ENCODE data around the gene GSDME.

Gene GSDME

DNA sequence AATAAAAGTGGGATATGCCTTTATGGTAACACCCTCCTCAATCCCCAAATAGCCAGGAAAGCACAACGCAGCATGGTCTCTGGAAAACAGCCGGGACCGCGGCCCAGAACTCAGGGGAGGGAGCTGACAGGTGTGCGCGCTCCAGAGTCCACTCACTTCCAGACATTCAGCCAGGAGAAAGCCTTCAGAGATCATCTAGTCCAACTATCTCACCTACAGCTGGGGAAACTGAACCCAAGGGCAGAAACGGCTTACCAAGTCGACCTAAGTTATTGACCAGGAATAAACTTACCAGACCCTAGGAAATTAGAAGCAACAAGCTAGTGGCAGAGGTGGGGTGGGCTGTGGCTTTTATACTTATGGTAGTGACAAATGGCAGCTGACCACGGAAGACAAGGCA lies 16.4 kb downstream of the GSDME start:
- H3K4me1 ChIP-seq (ENCODE audit: control insufficient read depth, low read length): no peaks in the 10 kb centered on the region

DNA sequence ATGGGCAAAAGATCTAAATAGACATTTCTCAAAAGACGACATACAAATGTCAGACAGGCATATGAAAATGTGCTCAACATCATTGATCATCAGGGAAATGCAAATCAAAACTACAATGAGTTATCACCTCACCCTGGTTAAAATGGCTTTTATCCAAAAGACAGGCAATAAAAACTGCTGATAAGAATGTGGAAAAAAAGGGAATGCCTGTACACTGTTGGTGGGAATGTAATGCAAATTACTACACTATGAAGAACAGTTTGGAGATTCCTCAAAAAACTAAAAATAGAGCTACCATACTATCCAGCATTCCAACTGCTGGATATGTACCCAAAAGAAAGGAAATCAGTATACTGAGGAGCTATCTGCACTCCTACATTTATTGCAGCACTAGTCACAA lies 18.0 kb downstream of the GSDME start:
- Histone ChIP-seq H3K9me2 (replicated peaks; ENCODE audit: control insufficient read depth, low read length) (no peaks in the 10 kb centered on the region), H4K20me1 (ENCODE audit: control insufficient read depth, insufficient read depth, low read depth, low read length) (no peaks in the 10 kb centered on the region), H3K79me2 (ENCODE audit: control insufficient read depth, low read length) (no peaks in the 10 kb centered on the region), H3F3A (ENCODE audit: control insufficient read depth, insufficient read depth) (no peaks in the 10 kb centered on the region), H3K27me3 (ENCODE audit: control insufficient read depth, low read length) (peaks cover 6% of the 10 kb centered on the region; the same call in 1 of the 2 replicates), H3K36me3 (ENCODE audit: control insufficient read depth, low read length) (no peaks in the 10 kb centered on the region), H3K27ac (ENCODE audit: low read depth, low read length) (no peak overlapping the region), H3K4me2 (ENCODE audit: low read length) (no peak overlapping the region), H3K4me3 (ENCODE audit: low read length) (no peak overlapping the region), H3K4me1 (ENCODE audit: control insufficient read depth, low read length) (no peaks in the 10 kb centered on the region), H3K9me3 (ENCODE audit: control insufficient read depth, insufficient read depth, low read length) (peaks cover 12% of the 10 kb centered on the region)
- TF ChIP-seq, protein P1, sequence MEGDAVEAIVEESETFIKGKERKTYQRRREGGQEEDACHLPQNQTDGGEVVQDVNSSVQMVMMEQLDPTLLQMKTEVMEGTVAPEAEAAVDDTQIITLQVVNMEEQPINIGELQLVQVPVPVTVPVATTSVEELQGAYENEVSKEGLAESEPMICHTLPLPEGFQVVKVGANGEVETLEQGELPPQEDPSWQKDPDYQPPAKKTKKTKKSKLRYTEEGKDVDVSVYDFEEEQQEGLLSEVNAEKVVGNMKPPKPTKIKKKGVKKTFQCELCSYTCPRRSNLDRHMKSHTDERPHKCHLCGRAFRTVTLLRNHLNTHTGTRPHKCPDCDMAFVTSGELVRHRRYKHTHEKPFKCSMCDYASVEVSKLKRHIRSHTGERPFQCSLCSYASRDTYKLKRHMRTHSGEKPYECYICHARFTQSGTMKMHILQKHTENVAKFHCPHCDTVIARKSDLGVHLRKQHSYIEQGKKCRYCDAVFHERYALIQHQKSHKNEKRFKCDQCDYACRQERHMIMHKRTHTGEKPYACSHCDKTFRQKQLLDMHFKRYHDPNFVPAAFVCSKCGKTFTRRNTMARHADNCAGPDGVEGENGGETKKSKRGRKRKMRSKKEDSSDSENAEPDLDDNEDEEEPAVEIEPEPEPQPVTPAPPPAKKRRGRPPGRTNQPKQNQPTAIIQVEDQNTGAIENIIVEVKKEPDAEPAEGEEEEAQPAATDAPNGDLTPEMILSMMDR (IDR thresholded peaks at IDR 0.05; ENCODE audit: low read depth, low read length, poor library complexity, severe bottlenecking): no peak
- TF ChIP-seq EZH2phosphoT487 (IDR thresholded peaks at IDR 0.05; ENCODE audit: borderline replicate concordance, low read length): no peak

More for the DNA sequence above, 16.4 kb downstream of the GSDME start:
- no peak overlapping the region for H3K4me2 ChIP-seq (ENCODE audit: low read length)
- H3K4me3 ChIP-seq (ENCODE audit: low read length): no peak overlapping the region
- no peak overlapping the region for H3K27ac ChIP-seq (ENCODE audit: low read depth, low read length)
- no peaks in the 10 kb centered on the region for H3K9me2 ChIP-seq (replicated peaks; ENCODE audit: control insufficient read depth, low read length)
- no peaks in the 10 kb centered on the region for H3K36me3 ChIP-seq (ENCODE audit: control insufficient read depth, low read length)
- no peaks in the 10 kb centered on the region for H3F3A ChIP-seq (ENCODE audit: control insufficient read depth, insufficient read depth)
- H3K9me3 ChIP-seq (ENCODE audit: control insufficient read depth, insufficient read depth, low read length): peaks cover 12% of the 10 kb centered on the region
- TF ChIP-seq, protein P1 (IDR thresholded peaks at IDR 0.05; ENCODE audit: low read depth, low read length, poor library complexity, severe bottlenecking): no peak
- TF ChIP-seq EZH2phosphoT487 (IDR thresholded peaks at IDR 0.05; ENCODE audit: borderline replicate concordance, low read length): no peak
- no peaks in the 10 kb centered on the region for H3K79me2 ChIP-seq (ENCODE audit: control insufficient read depth, low read length)
- peaks cover 3% of the 10 kb centered on the region; the same call in 1 of the 2 replicates for H3K27me3 ChIP-seq (ENCODE audit: control insufficient read depth, low read length)
- H4K20me1 ChIP-seq (ENCODE audit: control insufficient read depth, insufficient read depth, low read depth, low read length): no peaks in the 10 kb centered on the region

DNA sequence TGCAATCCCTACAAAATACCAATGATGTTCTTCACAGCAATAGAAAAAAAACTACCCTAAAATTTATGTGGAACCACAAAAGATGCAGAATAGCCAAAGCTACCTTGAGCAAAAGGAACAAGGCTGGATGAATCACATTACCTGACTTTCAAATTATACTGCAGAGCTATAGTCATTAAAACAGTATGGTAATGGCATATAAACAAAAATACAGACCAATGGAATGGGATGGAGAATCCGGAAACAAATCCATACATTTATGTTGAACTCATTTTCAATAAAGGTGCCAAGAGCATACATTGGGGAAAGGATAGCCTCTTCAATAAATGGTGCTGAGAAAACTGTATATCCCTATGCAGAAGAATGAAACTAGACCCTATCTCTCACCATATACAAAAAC lies 18.7 kb downstream of the GSDME start:
- H3K27ac ChIP-seq (ENCODE audit: low read depth, low read length): no peak overlapping the region
- H3K9me3 ChIP-seq (ENCODE audit: control insufficient read depth, insufficient read depth, low read length): peaks cover 12% of the 10 kb centered on the region
- no peaks in the 10 kb centered on the region for H3K9me2 ChIP-seq (replicated peaks; ENCODE audit: control insufficient read depth, low read length)
- no peaks in the 10 kb centered on the region for H3K36me3 ChIP-seq (ENCODE audit: control insufficient read depth, low read length)
- H3F3A ChIP-seq (ENCODE audit: control insufficient read depth, insufficient read depth): no peaks in the 10 kb centered on the region
- H3K4me2 ChIP-seq (ENCODE audit: low read length): no peak overlapping the region
- H3K79me2 ChIP-seq (ENCODE audit: control insufficient read depth, low read length): no peaks in the 10 kb centered on the region
- no peaks in the 10 kb centered on the region for H4K20me1 ChIP-seq (ENCODE audit: control insufficient read depth, insufficient read depth, low read depth, low read length)
- TF ChIP-seq EZH2phosphoT487 (IDR thresholded peaks at IDR 0.05; ENCODE audit: borderline replicate concordance, low read length): no peak
- TF ChIP-seq, protein P1 (IDR thresholded peaks at IDR 0.05; ENCODE audit: low read depth, low read length, poor library complexity, severe bottlenecking): no peak
- peaks cover 6% of the 10 kb centered on the region; the same call in 1 of the 2 replicates for H3K27me3 ChIP-seq (ENCODE audit: control insufficient read depth, low read length)
- no peaks in the 10 kb centered on the region for H3K4me1 ChIP-seq (ENCODE audit: control insufficient read depth, low read length)
- no peak overlapping the region for H3K4me3 ChIP-seq (ENCODE audit: low read length)

Measured in DOHH2 (cell line).